ENCODE results near the gene WFS1.

DNA sequence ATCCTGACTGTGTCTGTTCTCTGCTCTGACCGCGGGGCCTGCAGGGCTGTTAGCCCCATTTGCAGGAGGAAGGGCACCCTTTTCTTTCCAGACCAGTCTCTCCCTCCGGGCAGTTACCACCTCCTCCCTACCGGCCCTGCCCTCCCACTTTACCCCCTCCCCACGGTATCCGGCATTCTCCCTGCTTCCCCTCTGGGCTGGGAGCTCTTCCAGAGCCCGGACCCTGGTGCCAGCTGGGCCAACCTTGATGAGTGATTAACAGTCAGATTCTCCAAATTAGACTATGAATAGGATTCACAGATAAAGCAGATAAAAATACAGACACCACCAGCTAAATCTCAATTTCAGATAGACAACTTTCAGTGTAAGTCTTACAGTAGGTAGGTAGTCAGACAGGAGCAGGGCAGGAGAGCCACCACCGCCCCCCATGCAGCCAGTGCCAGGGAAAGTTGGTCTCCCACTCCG, 23.4 kb upstream of the WFS1 start:
- TF ChIP-seq POLR2A (IDR thresholded peaks at IDR 0.05) (no peak), EP300 (IDR thresholded peaks at IDR 0.05) (no peak)
- TF ChIP-seq, protein P1, sequence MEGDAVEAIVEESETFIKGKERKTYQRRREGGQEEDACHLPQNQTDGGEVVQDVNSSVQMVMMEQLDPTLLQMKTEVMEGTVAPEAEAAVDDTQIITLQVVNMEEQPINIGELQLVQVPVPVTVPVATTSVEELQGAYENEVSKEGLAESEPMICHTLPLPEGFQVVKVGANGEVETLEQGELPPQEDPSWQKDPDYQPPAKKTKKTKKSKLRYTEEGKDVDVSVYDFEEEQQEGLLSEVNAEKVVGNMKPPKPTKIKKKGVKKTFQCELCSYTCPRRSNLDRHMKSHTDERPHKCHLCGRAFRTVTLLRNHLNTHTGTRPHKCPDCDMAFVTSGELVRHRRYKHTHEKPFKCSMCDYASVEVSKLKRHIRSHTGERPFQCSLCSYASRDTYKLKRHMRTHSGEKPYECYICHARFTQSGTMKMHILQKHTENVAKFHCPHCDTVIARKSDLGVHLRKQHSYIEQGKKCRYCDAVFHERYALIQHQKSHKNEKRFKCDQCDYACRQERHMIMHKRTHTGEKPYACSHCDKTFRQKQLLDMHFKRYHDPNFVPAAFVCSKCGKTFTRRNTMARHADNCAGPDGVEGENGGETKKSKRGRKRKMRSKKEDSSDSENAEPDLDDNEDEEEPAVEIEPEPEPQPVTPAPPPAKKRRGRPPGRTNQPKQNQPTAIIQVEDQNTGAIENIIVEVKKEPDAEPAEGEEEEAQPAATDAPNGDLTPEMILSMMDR (IDR thresholded peaks at IDR 0.05), result no peak
